GM12801 (cell line): ENCODE measurements around the gene TTYH3.

Experiments used
- CTCF ChIP-seq: IDR thresholded peaks from one replicate; pipeline ENCODE4 v1.5.1; 2011; ENCODE audit warnings: control low read depth; ENCODE audit not compliant: insufficient read length; ENCODE audit errors: extremely low read depth

Gene TTYH3

GRCh38 chr7:2623698-2624014 is 8.1 kb upstream of the TTYH3 start:
- no peak for TF ChIP-seq CTCF

GRCh38 chr7:2624293-2624886 is 7.4 kb upstream of the TTYH3 start:
- TF ChIP-seq CTCF: no peak

- no peak for TF ChIP-seq CTCF
Observed at GRCh38 chr7:2626498-2627117, 5.2 kb upstream of the TTYH3 start.

- no peak for TF ChIP-seq CTCF
Observed at GRCh38 chr7:2627258-2628129, 4.3 kb upstream of the TTYH3 start.

GRCh38 chr7:2628130-2628482 is 3.7 kb upstream of the TTYH3 start:
- TF ChIP-seq CTCF: no peak

GRCh38 chr7:2628891-2629290 is 2.9 kb upstream of the TTYH3 start:
- no peak for TF ChIP-seq CTCF

- no peak for TF ChIP-seq CTCF
Observed at GRCh38 chr7:2629746-2630681, 1.8 kb upstream of the TTYH3 start.
